ENCODE data around the gene MRPL53. TPM values are rescaled to one million over a fixed set of nuclear protein-coding genes. Genes with fewer than 3 reads are reported as not detected.
A peak's percentile ranks its signal among the peaks of the same experiment; 100 is the strongest.

The MRPL53 gene
- total and polyA plus RNA-seq, 2 of the 13 experiments (the other 11 are each of a cell fraction or from before 2014, with no cell fraction given) = 34.3 to 51.9 TPM

- POLR2A ChIA-PET = interaction anchor here (0.7 to 20.6 kb wide), 13 partner anchors 8 to 563 kb away, joined by 3 to 795 read pairs (median 11); partner anchors contain the start of genes AUP1, DQX1, HTRA2 and INO80B
- peak overlapping the region; percentile 48 for H3K4me2 ChIP-seq (ENCODE audit: low read depth, low read length)
- peak overlapping the region; percentile 84 for H3K27ac ChIP-seq (ENCODE audit: extremely low read length, insufficient read depth, low read length)
- H3K9ac ChIP-seq (ENCODE audit: insufficient read depth, low read depth, low read length) = peak overlapping the region; percentile 32
- ATAC-seq (peak; percentile 83), DNase-seq (ENCODE audit: low spot score) (peak; percentile 93), FAIRE-seq (peak; percentile 99)
- H3K9me3 ChIP-seq (ENCODE audit: low read length) = no peaks in the 10 kb centered on the region
- H3K4me1 ChIP-seq (ENCODE audit: insufficient read depth, low read length) = peaks cover 77% of the 10 kb centered on the region
- BruUV-seq (replicated peaks) = TSS peak; percentile 48
- CTCF ChIA-PET (ENCODE audit: low intra/inter-chr PET ratio, low total read pairs) = interaction anchor here (1.3 kb wide), 1 partner anchor 13 kb away, joined by 5 read pairs; no protein-coding TSS in a partner anchor
- H2AFZ ChIP-seq (ENCODE audit: low read length) = no peak overlapping the region
- no peaks in the 10 kb centered on the region for H4K20me1 ChIP-seq (ENCODE audit: insufficient read depth, low read length)
- peaks cover 34 to 44% of the 10 kb centered on the region in 2 experiments for H3K36me3 ChIP-seq (replicated peaks in 1 of 2; ENCODE audit: control insufficient read depth in 1 of 2, insufficient read depth in 2 of 2, low read length in 2 of 2)
- no peaks in the 10 kb centered on the region for H3K27me3 ChIP-seq (ENCODE audit: control insufficient read depth in 1 of 2, insufficient read depth in 2 of 2, low read length in 2 of 2)
- H3K79me2 ChIP-seq (ENCODE audit: insufficient read depth, low read length) = peaks cover 4% of the 10 kb centered on the region
- intact Hi-C loops (cut with micrococcal nuclease; ENCODE audit: unreplicated experiment) (loop anchor here (1.0 kb wide), 1 partner anchor 8 kb away; no protein-coding TSS in a partner anchor), in situ Hi-C loops (cut with HindIII; ENCODE audit: extremely low pct_ligation_motif_present, low pct_unique_long_range_greater_than_20kb) (no loop called here)
- whole genome bisulfite sequencing (ENCODE audit: low lambda C conversion rate) = 20% methylated on average over 9 of the region's 9 CpGs
- H3K4me3 ChIP-seq (replicated peaks in 1 of 3; ENCODE audit: insufficient read depth in 1 of 3, low read depth in 2 of 3, low read length in 3 of 3) = peak overlapping the region in 1 of 3 experiments; percentile 18; a peak in 2 of 6 replicates
- no peak for TF ChIP-seq ZNF24 (IDR thresholded peaks at IDR 0.05)
- TF ChIP-seq AHDC1 (CRISPR knock-in tag; IDR thresholded peaks at IDR 0.05; ENCODE audit: borderline replicate concordance) = peak; percentile 87; the same call in 1 of the 2 replicates
- TF ChIP-seq, protein P1, sequence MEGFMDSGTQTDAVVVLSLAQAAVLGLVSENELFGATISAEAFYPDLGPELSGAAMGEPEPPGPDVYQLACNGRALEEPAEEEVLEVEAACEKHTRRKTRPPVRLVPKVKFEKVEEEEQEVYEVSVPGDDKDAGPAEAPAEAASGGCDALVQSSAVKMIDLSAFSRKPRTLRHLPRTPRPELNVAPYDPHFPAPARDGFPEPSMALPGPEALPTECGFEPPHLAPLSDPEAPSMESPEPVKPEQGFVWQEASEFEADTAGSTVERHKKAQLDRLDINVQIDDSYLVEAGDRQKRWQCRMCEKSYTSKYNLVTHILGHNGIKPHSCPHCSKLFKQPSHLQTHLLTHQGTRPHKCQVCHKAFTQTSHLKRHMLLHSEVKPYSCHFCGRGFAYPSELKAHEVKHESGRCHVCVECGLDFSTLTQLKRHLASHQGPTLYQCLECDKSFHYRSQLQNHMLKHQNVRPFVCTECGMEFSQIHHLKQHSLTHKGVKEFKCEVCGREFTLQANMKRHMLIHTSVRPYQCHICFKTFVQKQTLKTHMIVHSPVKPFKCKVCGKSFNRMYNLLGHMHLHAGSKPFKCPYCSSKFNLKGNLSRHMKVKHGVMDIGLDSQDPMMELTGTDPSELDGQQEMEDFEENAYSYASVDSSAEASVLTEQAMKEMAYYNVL (CRISPR knock-in tag; IDR thresholded peaks at IDR 0.05; ENCODE audit: borderline replicate concordance) = peak; percentile 76; the same call in 1 of the 2 replicates
- no peak for TF ChIP-seq PREB (CRISPR knock-in tag; IDR thresholded peaks at IDR 0.05)
- TF ChIP-seq, protein P2, sequence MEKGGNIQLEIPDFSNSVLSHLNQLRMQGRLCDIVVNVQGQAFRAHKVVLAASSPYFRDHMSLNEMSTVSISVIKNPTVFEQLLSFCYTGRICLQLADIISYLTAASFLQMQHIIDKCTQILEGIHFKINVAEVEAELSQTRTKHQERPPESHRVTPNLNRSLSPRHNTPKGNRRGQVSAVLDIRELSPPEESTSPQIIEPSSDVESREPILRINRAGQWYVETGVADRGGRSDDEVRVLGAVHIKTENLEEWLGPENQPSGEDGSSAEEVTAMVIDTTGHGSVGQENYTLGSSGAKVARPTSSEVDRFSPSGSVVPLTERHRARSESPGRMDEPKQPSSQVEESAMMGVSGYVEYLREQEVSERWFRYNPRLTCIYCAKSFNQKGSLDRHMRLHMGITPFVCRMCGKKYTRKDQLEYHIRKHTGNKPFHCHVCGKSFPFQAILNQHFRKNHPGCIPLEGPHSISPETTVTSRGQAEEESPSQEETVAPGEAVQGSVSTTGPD (CRISPR knock-in tag; IDR thresholded peaks at IDR 0.05) = no peak
- TF ChIP-seq, protein P3, sequence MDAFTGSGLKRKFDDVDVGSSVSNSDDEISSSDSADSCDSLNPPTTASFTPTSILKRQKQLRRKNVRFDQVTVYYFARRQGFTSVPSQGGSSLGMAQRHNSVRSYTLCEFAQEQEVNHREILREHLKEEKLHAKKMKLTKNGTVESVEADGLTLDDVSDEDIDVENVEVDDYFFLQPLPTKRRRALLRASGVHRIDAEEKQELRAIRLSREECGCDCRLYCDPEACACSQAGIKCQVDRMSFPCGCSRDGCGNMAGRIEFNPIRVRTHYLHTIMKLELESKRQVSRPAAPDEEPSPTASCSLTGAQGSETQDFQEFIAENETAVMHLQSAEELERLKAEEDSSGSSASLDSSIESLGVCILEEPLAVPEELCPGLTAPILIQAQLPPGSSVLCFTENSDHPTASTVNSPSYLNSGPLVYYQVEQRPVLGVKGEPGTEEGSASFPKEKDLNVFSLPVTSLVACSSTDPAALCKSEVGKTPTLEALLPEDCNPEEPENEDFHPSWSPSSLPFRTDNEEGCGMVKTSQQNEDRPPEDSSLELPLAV (CRISPR knock-in tag; conservative IDR thresholded peaks at IDR 0.05; ENCODE audit: low read depth) = peak; percentile 65; the same call in 1 of the 2 replicates
- no peak for TF ChIP-seq ZNF639 (CRISPR knock-in tag; conservative IDR thresholded peaks at IDR 0.05)
Observed at GRCh38 chr2:74488643-74489481, 16.4 kb upstream of the MRPL53 start.

Data from HepG2 (cell line).